Measurements from ENCODE around the gene SHISA6. TPM values are rescaled to one million over a fixed set of nuclear protein-coding genes. Genes with fewer than 3 reads are reported as not detected.
A peak's percentile ranks its signal among the peaks of the same experiment; 100 is the strongest.

SHISA6 gene
- total RNA-seq, 4 donors from 2014 or later, result 0.14 to 4.2 (median 0.32) TPM; not detected in 1

GRCh38 chr17:11387610-11388009 is 146.6 kb downstream of the SHISA6 start:
- in situ Hi-C loops (cut with MboI; ENCODE audit: low pct_ligation_motif_present in 1 of 4, low pct_unique_long_range_greater_than_20kb in 1 of 4, low sequenced_read_pairs in 3 of 4), result no loop called here
- Histone ChIP-seq H3K4me1 (no peaks in the 10 kb centered on the region), H3K4me3 (no peak overlapping the region), H3K9me3 (no peaks in the 10 kb centered on the region), H3K27ac (no peak overlapping the region), H3K36me3 (no peaks in the 10 kb centered on the region), H3K27me3 (no peaks in the 10 kb centered on the region)
- 20 to 64% methylated on average over 1 to 2 of the region's 2 CpGs for WGBS, 2 donors (ENCODE audit: low coverage in 1 of 2)
- intact Hi-C loops (cut with DNase I; ENCODE audit: low total_unique reads), result no loop called here
- TF ChIP-seq CTCF (IDR thresholded peaks at IDR 0.05), result no peak
- DNase-seq, result no peak

- H3K27me3 ChIP-seq, result no peaks in the 10 kb centered on the region
- H3K36me3 ChIP-seq, result no peaks in the 10 kb centered on the region
- H3K27ac ChIP-seq, result no peak overlapping the region
- 76% methylated on average over 6 of the region's 6 CpGs; no CpG with 5 or more reads in 1 of the 2 donors for WGBS, 2 donors (ENCODE audit: low coverage in 1 of 2)
- no peaks in the 10 kb centered on the region for H3K4me1 ChIP-seq
- TF ChIP-seq POLR2A (IDR thresholded peaks at IDR 0.05), result no peak
- TF ChIP-seq POLR2AphosphoS5 (IDR thresholded peaks at IDR 0.05), result no peak
- no peak for TF ChIP-seq EP300 (IDR thresholded peaks at IDR 0.05; ENCODE audit: low read depth)
- no peak for TF ChIP-seq CTCF (IDR thresholded peaks at IDR 0.05)
- intact Hi-C loops (cut with DNase I; ENCODE audit: low total_unique reads) (no loop called here), in situ Hi-C loops (cut with MboI; ENCODE audit: low pct_ligation_motif_present in 1 of 4, low pct_unique_long_range_greater_than_20kb in 1 of 4, low sequenced_read_pairs in 3 of 4) (no loop called here)
- no peak overlapping the region for H3K4me3 ChIP-seq
- no peak for DNase-seq
- no peaks in the 10 kb centered on the region for H3K9me3 ChIP-seq
Observed at GRCh38 chr17:11388054-11388453, 147.0 kb downstream of the SHISA6 start.

DNA sequence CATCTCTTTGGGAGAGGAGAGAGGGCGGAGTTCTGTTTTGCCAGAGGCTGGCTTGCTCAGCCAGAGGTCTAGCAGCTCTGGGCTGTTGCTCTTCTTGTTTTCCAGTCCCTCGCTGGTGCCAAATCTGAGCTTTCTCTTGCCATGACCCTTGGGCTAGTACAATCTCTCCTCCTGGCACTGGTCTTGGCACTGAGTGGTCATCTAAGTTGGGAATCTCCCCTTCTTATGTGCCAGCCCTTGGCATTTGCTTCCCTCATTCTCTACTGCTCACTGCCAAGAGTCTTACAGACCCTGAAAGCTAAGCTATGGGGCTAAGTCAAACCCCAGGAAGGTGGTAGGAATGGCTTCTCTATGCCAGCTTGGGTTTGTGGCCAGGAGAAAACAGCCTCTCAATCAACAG is 148.6 kb downstream of the SHISA6 start:
- intact Hi-C loops (cut with DNase I; ENCODE audit: low total_unique reads) (no loop called here), in situ Hi-C loops (cut with MboI; ENCODE audit: low pct_ligation_motif_present in 1 of 4, low pct_unique_long_range_greater_than_20kb in 1 of 4, low sequenced_read_pairs in 3 of 4) (no loop called here)
- Histone ChIP-seq H3K9me3 (no peaks in the 10 kb centered on the region), H3K27ac (no peak overlapping the region), H3K36me3 (no peaks in the 10 kb centered on the region), H3K4me1 (no peaks in the 10 kb centered on the region), H3K27me3 (no peaks in the 10 kb centered on the region), H3K4me3 (no peak overlapping the region)
- 79% methylated on average over 2 of the region's 2 CpGs; no CpG with 5 or more reads in 1 of the 2 donors for WGBS, 2 donors (ENCODE audit: low coverage in 1 of 2)
- TF ChIP-seq EP300 (IDR thresholded peaks at IDR 0.05; ENCODE audit: low read depth) (no peak), POLR2AphosphoS5 (IDR thresholded peaks at IDR 0.05) (no peak), CTCF (IDR thresholded peaks at IDR 0.05) (no peak), POLR2A (IDR thresholded peaks at IDR 0.05) (no peak)
- DNase-seq, result no peak

DNA sequence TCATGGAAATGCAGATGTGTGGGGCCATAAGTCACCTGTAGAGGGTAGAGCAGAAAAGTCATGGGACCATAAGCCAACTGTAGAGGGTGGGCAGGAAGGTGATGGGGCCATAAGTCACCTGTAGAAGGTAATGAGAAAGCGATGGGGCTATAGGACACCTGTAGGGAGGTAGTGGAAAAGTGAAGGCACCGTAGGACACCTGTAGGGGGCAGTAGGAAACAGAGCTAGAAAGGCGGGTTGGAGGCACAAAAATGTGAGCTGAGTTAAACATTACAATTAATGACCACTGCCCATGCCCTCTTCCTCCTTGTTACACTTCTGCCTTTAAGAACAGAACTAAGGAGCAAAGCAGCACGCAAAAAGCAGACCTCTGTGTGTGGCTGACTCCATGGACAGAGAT is 150.1 kb downstream of the SHISA6 start:
- Histone ChIP-seq H3K4me1 (no peaks in the 10 kb centered on the region), H3K27me3 (no peaks in the 10 kb centered on the region), H3K27ac (no peak overlapping the region), H3K36me3 (no peaks in the 10 kb centered on the region), H3K9me3 (no peaks in the 10 kb centered on the region), H3K4me3 (no peak overlapping the region)
- intact Hi-C loops (cut with DNase I; ENCODE audit: low total_unique reads) (no loop called here), in situ Hi-C loops (cut with MboI; ENCODE audit: low pct_ligation_motif_present in 1 of 4, low pct_unique_long_range_greater_than_20kb in 1 of 4, low sequenced_read_pairs in 3 of 4) (no loop called here)
- 66 to 70% methylated on average over 2 to 4 of the region's 4 CpGs for WGBS, 2 donors (ENCODE audit: low coverage in 1 of 2)
- DNase-seq, result peak; percentile 36
- TF ChIP-seq CTCF (IDR thresholded peaks at IDR 0.05) (peak in 3 of 5 experiments; percentile 21 to 40 (median 34)), EP300 (IDR thresholded peaks at IDR 0.05; ENCODE audit: low read depth) (no peak)

All from transverse colon (tissue), 4 donors.